HG03097 (cell line): ENCODE results near the gene HINFP.
"Not testable (repeated sequence)": the region's sequence is repeated elsewhere in the genome, so short reads cannot be mapped to it uniquely, and the experiment has no call there.

Experiments
- ATAC-seq: cut with Tn5 transposase; IDR thresholded peaks from one replicate; pipeline ENCODE4 v1.9.1; 2021; ENCODE audit not compliant: unreplicated experiment, low FRiP score

Gene HINFP

DNA sequence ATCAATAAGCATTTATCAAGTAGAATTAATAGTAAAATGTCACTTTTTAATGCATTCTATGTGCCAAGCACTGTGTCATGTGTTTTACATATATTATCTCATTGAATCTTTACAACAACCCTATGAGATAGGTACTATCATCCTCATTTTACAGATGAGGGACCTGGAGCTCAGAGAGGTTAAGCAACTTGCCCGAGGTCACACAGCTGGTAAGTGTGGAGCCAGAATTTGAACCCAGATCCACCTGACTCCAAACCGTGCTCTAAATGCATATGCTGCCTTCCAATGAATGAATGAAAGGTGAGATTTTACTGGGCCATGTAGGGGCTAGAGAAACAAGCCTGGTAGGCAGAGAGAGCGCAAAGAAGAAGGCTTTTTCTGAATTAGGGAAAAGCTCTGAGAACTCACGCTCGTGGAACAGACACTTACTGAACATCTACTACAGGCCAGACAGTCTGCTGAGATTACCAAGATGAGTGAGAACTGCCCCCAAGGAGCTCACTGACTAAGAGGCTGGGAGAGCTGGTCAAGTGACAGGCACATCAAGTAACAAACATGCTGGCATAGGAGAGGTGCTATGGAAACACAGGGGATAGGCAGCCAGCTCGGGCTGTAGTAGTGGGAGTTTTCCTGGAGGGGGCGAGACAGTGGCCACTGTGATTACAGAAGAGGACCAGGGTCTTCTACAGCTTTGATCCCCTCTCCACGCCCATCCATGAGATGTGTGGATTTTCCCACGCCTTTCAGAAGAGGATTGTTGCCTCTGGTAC, 31.9 kb downstream of the HINFP start:
- ATAC-seq = no peak

DNA sequence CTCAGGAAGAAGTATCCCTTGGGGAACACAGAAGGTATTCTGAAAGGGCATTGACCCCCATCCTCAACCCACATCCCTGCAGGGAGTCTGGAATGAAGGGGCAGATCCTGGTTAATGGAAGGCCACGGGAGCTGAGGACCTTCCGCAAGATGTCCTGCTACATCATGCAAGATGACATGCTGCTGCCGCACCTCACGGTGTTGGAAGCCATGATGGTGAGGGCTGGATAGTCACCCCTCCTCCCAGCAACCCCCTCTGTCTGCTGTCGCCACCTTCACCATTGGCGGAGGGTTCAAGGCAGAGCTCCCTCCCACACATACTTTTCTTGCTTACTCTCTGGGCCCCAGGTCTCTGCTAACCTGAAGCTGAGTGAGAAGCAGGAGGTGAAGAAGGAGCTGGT, 32.8 kb downstream of the HINFP start:
- ATAC-seq = no peak

DNA sequence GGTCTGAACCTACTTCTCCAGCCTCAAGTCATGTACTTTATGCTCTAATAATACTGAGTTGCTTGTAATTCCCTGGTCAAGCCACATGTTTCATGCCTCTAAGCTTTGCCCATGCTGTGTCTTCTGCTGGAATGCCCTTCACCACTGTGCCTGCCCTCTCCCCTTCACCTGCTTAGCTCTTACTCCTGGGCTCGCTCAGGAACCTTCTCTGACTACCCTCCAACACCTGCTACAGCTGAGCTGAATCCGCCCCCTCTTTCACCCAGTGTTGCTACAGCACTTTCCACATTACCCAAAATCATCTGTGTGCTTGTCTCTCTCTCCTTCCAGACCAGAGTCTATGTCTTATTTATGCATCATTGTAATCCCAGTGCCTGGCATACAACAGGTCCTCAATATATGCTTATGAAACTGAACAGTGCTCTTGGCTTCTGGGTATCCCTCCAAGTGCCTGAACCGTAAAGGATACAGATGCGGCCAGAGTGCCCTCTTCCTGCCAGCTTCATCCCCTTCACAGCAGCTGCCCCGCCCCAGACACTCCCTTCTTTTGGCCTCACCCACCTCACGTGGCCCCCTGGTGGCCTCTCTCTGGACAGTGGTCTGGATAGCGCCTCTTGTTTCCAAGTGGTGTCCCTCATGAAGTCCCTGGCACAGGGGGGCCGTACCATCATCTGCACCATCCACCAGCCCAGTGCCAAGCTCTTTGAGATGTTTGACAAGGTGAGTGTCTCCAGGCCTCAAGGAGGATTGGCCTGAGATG, 34.5 kb downstream of the HINFP start:
- ATAC-seq = no peak

DNA sequence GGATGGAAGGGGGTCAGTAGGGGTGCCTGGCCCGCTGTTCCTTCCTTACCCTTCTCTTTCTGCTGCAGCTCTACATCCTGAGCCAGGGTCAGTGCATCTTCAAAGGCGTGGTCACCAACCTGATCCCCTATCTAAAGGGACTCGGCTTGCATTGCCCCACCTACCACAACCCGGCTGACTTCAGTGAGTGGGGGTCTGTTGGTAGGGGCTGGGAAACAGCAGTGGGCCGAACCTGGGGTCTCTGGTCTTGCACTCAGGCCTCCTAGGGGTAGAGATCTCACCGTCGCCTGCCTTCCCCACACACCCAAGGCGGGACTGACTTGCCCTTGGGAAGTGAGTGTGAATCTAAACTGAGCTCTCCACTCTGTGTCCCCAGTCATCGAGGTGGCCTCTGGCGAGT, 35.1 kb downstream of the HINFP start:
- no peak for ATAC-seq

DNA sequence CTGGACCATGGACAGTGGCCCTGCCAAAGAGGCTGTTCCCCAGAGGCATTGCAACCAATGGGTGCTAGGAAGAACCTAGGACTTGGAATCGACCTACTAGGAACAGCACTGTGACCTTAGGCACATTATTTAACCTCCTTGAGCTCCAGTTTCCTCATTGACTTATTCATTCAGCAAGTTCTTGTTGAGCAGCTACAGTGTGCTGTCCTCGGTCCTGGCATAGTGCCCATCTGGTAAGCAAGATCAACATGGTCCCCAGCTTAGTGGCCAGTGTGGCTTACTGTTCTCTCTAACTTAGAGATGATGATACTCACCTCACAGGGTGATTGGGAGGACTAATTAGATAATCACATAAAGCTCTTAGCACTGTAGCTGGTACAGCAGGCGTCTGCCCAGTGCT, 35.7 kb downstream of the HINFP start:
- ATAC-seq = no peak

DNA sequence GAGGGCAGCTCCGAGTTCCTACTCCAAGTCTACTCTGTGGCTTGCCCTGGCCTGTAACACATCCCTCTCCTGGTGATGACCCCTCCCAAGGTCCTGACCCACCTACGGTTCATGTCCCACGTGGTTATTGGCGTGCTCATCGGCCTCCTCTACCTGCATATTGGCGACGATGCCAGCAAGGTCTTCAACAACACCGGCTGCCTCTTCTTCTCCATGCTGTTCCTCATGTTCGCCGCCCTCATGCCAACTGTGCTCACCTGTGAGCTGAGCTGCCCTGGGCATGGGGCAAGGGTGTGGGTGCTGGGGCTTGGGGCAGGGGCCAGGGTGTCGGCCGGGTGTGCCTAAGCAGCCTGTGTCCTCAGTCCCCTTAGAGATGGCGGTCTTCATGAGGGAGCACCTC, 37.1 kb downstream of the HINFP start:
- no peak for ATAC-seq

DNA sequence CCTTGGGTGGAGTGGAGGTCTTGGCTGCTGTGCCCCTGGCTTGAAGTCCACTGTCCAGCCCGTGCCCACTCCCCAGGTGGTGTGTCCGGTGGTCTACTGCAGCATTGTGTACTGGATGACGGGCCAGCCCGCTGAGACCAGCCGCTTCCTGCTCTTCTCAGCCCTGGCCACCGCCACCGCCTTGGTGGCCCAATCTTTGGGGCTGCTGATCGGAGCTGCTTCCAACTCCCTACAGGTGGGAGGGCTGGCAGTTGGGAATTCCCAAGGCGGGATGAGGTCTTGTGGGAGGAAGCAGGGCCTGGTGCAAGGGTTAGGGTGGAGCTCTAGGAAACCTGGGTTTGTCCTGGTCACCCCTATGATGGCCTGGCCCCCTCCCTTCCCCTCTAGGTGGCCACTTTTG, 38.8 kb downstream of the HINFP start:
- ATAC-seq = no peak

DNA sequence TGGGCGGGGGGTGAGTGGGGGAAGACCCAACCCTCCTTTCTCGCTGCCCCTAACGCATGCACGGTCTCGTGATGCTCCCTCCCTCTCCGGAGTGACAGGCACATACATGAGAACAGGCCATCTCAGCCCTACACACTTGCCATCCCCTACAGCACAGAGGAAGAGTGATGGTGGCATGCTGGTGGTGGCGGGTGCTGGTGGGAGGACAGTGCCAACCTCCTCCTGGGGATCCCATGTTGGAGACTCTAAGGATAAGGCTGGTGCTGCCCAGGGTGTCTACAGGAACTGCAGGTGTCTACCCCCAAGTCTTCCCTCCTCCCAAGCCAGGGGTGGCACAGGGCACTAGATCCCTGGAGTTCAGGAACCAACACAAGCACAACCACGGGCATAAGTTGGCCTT, 40.5 kb downstream of the HINFP start:
- no peak for ATAC-seq

DNA sequence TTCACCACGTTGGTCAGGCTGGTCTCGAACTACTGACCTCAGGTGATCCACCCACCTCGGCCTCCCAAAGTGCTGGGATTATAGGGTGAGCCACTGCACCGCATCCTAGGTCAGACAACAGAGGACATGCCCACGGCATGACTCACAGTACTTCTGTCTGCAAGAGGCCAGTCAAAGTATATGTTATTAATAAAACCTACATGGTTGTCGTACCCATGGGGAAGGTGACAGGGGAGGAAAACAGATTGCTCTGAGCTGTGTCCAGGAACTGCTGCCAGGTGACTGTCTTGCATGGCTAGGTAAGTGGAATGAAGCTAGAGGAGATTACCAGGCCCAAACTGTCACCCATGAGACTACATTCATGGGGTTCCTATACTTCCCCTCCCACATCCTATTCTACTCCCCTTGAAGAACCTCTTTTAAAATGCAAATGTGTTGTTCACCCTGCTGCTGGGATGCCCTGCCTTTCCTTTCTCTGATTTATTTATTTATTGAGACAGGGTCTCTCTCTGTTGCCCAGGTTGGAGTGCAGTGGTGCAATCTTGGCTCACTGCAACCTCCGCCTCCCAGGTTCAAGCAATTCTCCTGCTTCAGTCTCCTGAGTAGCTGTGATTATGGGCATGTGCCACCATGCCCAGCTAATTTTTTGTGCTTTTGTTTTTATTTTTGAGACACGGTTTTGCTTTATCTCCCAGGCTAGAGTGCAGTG, 45.1 kb downstream of the HINFP start:
- no peak for ATAC-seq

DNA sequence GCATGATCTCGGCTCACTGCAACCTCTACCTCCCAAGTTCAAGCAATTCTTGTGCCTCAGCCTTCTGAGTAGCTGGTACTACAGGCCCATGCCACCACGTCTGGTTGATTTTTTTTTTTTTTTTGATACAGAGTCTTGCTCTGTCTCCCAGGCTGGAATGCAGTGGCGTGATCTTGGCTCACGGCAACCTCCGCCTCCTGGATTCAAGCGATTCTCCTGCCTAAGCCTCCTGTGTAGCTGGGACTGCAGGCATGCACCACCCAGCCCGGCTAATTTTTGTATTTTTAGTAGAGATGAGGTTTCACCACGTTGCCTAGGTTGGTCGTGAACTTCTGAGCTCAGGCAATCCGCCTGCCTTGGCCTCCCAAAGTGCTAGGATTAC, 45.7 kb downstream of the HINFP start:
- ATAC-seq = not testable (repeated sequence)

DNA sequence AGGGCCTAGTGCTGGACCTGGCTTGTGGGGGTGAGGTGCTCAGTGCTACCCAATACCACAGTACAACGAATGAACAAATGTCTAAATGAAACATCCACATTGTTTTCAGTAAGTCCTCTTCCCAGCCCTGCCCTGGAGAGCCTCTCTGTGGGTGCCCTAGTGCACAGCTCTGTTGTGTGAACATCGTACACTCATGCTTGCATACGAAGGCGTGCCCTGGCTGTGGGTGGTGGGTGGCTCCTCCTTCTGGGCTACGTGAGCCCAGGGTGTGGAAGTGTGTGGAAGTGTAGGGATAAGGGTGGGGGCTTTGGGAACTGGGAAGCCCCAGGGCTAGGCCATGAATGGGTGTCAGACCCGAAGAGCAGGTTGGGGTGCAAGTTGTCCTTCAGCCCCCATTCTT, 46.6 kb downstream of the HINFP start:
- no peak for ATAC-seq

DNA sequence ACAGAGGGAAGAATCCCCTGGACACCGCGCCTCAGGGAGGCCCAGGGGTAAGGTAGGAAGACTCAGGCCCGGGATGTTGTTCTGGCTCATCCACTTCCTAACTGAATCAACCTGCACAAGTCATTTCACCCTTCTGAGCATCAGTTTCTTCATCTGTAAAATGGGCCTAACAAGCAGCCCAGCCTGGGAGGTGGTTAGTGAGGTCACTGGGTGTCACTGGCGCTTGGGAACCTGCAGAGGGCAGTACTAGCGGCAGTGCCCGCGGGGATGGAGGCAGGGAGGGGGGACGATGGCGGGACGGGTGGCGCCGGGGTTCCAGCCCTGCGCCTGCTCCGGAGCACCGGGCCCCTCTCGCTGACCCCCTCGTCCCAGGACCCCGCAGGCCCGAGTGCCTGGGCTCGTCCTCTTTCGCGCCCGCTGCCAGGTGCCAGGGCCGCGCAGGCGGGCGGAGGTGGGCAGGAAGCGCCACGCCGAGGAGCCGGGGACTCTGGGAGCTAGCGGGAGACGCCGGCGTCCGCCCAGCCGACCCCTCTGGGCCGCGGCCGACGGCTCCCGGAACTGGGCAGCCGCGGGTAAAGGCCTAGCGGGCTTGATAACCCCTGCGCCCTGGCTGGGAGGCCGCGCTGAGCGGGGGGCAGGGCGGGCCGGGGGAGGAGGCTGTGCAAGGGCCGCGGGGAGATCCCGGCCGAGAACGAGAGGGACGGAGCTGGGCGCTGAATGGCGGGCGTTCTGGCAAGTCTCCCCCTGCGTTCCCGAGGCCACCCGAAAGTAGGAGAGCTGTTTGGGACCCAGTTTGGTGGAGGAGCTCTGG, 47.3 kb downstream of the HINFP start, which contains the start of gene NLRX1:
Gene NLRX1 (plus strand): TSS at position 255 of the 811 bp plus-strand sequence. CDS start 2,679 bp downstream, outside the sequence.
- ATAC-seq = peak; percentile 77

DNA sequence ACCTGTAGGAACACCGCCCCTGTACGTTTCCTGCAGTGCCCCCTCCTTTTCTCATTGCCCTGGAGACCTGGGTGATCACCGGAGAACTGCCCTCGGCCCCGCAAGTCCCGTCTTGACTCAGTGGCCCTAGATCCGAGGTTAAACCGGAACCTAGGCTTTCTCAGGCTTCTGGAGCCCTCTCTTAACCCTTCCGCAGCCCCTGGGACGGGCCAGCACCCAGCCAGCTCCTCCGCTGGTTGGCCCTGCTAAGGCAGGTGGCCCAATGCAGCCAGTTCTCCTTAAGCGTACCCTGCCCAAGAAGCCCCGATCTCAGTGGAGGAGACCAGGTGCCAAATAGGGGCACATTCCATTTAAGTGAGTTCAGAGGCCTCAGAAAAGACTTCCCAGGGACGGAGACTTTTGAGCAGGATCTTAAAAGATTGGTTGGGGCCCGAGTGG, 47.9 kb downstream of the HINFP start:
- no peak for ATAC-seq

DNA sequence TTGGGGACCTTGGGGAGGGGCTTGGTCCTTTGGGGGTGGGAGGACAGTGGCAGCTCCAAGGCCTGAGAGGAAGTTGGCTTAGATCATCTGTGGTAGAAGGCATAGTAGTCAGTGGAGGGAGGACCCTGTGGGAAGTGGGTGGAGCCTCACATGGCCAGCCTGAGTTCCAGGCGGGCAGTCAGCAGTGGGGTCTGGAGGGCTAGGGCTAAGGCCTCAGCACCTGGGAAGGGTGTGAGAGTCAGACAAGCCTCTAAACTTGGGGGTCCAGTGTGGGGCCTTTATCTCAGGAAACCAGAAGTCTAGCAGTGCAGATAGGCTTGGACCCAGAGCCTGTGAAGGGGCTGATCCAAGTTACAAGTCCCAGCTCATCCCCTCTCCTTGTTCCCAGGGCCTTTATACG, 51.1 kb downstream of the HINFP start:
- no peak for ATAC-seq

DNA sequence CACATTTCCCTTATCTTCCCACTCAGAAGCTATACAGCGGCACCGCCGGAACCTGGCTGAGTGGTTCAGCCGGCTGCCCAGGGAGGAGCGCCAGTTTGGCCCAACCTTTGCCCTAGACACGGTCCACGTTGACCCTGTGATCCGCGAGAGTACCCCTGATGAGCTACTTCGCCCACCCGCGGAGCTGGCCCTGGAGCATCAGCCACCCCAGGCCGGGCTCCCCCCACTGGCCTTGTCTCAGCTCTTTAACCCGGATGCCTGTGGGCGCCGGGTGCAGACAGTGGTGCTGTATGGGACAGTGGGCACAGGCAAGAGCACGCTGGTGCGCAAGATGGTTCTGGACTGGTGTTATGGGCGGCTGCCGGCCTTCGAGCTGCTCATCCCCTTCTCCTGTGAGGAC, 52.1 kb downstream of the HINFP start:
- no peak for ATAC-seq

DNA sequence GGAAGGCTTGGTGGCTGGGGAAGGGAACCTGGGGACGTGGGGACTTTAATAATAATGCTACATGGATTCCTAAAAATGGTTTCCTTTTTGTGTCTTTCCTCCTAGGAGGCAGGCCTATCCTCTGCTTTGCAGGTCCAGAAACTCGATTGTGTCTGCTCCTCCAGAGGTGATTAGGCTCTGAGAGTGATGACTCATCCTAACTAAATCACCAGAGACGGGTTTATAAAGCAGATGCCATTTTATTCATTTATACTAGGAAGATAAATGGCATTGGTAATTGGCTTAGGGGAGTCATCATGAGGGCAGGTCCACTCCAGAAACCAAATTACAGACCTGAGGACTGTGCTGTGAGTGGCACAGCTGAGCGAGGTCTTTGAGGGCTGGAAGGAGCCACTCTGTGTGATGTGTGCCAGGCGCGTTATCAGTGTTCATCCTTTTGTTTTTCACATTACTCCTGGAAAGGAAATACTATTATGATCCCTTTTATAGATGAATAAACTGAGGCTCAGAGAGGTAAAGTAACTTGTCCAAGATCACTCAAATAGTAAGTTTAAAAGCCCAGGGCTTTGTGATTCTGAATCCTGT, 54.2 kb downstream of the HINFP start:
- ATAC-seq = no peak

DNA sequence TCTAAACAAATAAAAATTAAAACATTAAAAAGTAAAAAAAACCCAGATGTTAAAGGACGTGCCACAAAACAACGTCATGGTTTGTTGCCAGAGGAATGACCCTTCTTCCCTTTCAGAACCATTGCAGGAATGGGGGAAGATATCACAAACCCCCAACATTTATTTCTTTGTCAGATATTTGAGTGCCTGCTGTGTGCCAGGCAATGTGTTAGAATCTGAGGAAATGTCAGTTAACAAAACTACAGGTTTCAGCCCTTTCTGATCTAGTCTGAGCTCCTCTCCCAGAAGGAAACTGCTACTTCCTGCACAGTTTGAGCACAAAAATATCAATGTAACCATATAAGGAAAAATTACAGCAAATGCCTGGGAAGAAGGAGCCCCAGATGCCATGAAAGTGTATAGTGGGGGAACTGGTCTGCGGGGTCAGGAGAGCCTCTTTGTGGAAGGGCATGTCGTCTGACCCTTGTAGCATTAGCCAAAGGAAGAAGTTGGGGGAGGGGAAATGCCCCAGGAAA, 56.8 kb downstream of the HINFP start:
- ATAC-seq = no peak

DNA sequence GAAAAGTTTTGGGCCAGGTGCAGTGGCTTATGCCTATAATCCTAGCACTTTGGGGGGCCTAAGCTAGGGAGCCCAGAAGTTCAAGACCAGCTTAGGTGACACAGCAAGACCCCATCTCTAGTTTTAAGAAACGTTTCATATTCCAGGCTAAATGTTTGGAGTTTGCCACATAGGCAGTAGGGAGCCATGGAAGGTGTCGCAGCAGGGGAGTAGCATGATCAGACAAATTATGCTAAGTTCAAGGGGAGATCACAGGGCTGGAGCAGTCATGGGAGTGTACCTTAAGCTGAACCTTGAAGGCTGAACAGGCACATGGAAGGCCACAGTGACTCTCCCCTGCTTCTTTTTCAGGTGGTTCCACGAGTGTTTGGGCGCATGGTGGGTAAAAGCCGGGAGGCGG, 58.0 kb downstream of the HINFP start:
- no peak for ATAC-seq

DNA sequence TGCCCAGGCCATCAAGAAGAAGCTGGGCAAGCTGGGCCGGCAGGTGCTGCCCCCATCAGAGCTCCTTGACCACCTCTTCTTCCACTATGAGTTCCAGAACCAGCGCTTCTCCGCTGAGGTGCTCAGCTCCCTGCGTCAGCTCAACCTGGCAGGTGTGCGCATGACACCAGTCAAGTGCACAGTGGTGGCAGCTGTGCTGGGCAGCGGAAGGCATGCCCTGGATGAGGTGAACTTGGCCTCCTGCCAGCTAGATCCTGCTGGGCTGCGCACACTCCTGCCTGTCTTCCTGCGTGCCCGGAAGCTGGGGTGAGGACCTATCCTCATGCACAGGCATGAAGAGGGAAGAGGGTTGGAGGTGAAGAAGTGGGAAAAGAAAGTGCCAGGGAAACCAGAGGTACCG, 58.6 kb downstream of the HINFP start:
- ATAC-seq = no peak
